Skin epidermis (tissue), 12 donors: ENCODE data around the gene MID1.

Experiments used
- H3K27ac ChIP-seq, 21 experiments: fragments of 200-600 bp; sonication (generic) in 11 of 21; one replicate each; pipeline ENCODE4 v1.5.0; 2020; ENCODE audit warnings: mild to moderate bottlenecking in 3 of 21, inconsistent platforms in 2 of 21, moderate library complexity in 2 of 21
- H3K4me3 ChIP-seq, 7 experiments: fragments of 200-600 bp; sonication (generic) in 2 of 7; one replicate each; pipeline ENCODE4 v1.5.0; 2020; ENCODE audit warnings: inconsistent platforms in 2 of 7, mild to moderate bottlenecking in 2 of 7, moderate library complexity in 1 of 7

Gene MID1

DNA sequence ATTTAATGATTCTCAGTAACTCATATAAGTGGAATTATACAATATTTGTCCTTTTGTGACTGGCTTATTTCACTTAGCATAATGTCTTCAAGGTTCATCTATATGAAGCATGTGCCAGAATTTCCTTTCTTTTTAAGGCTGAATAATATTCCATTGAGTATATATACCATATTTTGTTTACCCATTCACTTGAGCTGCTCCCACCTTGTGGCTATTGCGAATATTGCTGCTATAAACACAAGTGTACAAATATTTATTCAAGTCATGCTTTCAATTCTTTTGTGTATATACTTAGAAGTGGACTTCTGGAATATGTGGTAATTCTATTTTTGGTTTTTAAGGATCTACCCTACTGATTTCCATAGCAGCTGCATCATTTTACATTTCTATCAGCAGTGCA, 219.1 kb downstream of the MID1 start:
- no peak overlapping the region for H3K4me3 ChIP-seq
- H3K27ac ChIP-seq = no peak overlapping the region

DNA sequence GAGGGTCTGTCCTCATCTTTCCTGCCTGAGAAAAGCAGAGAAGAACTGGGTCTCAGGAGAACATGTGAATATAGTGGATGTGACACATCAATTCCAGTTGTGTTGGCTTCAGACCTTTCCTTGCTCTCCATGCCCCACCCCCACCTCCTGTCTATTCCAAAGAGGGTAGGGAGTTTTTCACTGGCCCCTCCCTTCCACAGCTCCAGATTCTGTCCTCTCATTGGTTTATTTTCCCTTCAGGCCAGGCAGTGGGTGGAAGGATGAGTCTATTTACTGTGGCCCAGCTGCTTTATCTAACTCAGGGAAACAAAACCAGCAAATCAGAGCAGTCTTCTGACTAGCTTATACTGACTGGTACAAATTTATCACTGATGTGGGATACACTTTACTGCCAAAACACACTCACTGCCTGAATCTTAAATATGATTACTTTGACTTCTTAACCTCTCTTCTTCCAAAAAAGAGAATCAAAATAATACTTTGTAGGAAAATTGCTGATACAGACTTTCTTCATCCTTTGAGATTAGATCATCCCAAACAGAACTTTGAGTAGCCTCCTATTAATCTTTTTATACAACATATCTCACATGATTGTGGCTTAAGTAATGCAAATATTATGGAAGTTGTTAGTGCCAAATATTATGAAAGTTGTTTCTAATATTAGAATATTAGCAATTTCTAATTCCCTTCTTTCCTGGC, 221.2 kb downstream of the MID1 start:
- no peak overlapping the region for H3K27ac ChIP-seq
- no peak overlapping the region for H3K4me3 ChIP-seq

DNA sequence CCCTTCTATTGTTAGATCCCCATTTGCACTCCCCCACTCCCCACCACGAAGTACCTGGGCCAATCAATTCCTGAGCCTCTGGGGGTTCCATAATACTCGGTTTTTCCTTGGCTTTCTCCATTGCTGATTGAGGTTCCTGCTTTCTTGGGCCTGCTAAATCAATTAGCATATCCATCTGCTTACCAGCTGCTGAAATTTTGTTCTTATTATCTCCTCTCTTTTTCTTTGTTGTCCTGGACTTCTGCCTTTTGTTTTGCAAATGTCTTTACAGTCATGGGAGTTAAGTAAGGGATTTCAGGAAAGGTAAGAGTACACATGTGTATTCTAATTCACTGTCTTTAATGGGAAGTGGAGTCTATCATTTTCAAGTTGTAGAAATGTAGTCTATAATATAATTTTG, 222.2 kb downstream of the MID1 start:
- Histone ChIP-seq H3K27ac (no peak overlapping the region), H3K4me3 (no peak overlapping the region)

DNA sequence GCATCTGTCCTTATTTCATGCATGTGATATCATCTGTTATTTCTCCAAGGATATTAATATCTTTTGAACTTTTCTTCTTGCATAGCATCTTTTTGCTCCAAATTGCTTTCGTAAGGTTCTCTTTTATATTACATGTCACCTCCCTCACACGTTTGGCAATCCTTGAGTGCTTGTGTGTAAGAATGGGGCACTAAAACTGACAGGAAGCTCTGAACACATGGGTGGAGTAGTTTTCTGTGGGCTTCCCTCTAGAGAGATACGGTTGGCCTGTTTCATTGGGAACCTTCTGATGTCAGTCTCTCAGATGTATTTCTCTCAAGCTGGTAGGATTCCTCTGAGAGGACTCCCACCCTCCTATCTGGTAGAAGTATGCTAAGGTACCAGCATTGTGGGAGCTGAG, 223.0 kb downstream of the MID1 start:
- Histone ChIP-seq H3K4me3 (no peak overlapping the region), H3K27ac (no peak overlapping the region)

DNA sequence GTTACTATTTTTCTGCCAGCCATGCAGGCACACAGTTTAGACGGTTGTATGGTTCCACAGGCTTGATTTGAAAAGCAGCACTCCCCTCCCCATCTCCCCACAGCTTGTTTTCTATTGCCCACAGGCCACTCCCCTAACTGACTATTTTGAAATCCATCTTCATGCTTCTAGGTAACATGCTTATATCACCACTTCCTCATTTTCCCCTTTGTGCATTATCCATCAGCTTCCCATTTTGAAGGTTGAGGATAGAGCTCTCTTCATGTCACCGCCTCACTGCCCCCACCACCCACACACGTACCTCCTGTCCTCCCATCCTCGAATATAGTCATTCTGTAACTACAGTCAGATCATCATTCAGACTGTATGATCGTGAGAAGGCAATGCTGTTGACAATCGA, 224.7 kb downstream of the MID1 start:
- no peak overlapping the region for H3K27ac ChIP-seq
- no peak overlapping the region for H3K4me3 ChIP-seq
